ENCODE data around the gene DAP.

The DAP gene

DNA sequence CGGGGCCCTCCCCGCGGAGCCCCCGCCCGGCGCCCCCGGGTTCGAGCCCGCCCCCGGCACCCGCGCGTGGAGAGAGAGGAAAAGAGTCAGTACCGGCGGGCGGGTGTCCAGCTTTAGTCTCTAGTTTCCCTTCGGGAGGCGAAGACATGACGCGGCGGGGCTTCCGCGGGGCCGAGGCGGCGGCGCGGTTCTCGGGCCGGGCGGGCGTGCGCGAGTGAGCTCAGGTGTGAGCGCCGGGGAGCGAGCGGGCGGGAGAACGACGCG lies 181 bp downstream of the DAP start:
- DNase-seq (ENCODE audit: low read depth in 3 of 3) = no peak

DNA sequence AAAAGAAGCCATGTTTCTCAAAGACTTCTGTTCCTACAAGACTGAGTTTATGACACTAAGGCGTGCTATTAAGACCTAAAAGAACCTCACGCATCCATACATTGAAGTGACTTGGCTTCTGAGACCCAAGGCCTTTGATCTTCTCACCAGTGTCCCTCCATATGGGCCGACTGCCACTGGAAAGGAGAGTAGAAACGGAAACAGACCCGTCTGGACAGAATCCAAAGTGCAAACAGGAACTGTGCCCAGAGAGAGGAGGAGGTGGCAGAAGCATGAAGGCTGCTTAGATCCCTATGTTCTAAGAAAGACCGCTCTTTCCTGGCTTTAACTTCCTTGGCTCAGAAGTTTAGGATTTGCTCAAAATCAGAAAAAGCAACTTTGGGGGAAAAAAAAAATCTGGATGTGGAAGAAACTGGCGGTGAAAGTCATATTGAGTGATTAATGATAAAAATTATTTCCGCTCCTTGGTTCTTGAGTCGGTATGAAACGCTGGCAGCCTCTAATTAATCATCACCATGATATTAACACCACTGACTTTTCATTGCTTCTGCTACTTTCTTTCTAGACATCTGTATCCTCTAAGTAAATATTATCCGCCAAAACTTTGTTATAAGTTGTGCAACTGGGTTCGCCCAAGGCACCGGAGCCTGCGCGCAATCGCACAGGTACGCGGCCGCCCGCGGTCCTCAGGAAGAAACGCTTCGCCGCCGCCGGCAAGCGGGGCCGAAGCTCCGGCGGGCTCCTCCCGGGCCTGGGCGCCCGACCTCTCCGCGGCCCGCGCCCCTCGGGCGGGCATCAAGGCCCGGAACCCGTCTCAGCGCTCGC lies 726 bp downstream of the DAP start:
- no peak for DNase-seq (ENCODE audit: low read depth in 3 of 3)

DNA sequence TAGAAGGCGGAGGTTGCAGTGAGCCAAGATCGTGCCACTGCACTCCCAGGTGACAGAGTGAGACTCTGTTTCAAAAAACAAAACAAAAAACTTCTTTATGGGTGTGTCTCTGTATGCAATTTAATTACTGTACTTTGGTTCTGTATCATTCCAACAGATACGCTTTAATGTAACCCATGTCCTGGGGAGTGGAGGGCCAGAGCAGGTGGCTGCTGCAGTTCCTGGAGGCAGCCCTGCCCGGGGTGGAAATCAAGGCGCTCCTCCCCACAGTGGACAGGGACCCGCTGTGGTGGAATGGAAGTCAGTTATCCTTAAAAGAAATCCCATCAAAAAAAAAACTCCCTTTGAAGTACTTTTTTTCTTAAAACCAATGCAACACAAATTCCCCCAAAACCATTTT lies 1.9 kb downstream of the DAP start:
- no peak for DNase-seq (ENCODE audit: low read depth in 3 of 3)

DNA sequence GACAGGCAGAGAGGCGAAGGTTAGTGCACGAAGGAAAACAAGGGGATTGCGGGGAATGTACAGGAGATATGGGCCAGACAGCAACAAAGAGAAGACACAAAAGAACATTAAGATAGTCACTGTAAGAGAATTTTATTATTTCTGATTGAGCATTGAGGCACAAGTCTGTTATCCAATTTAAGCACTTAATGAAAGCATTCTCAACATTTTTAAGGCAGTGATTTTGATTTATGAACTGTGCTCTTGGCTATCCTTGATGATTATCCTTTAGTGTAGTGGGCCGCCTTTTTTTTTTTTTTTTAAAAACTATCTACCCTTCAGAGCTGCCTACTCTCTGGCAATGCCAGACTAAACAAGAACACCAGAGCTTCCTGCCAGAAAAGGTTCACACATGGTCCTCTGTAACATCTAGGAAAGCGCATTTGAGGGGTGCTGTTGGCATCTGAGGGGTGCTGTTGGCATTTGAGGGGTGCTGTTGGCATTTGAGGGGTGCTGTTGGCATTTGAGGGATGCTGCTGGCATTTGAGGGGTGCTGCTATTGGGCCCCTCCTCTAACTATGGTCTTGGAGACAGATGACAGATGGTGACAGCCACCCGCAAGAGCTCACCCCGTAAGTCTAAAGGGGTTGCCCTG lies 3.0 kb downstream of the DAP start:
- DNase-seq (ENCODE audit: low read depth in 3 of 3) = no peak

DNA sequence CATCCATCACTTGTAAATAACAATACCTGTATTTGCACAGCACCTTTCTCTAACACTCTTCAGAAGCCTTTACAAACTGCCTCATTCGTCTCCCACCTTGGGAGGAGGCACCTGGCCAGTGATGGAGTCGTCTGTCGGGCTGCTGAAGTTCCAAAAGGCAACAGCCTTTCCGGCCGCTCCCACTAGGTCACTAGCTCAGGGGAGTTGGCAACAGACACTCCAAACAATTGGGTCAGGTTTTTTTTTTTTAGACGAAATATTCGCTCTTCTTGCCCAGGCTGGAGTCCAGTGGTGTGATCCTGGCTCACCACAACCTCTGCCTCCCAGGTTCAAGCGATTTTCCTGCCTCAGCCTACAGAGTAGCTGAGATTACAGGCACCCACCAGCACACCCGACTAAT lies 4.0 kb downstream of the DAP start:
- no peak for DNase-seq (ENCODE audit: low read depth in 3 of 3)

DNA sequence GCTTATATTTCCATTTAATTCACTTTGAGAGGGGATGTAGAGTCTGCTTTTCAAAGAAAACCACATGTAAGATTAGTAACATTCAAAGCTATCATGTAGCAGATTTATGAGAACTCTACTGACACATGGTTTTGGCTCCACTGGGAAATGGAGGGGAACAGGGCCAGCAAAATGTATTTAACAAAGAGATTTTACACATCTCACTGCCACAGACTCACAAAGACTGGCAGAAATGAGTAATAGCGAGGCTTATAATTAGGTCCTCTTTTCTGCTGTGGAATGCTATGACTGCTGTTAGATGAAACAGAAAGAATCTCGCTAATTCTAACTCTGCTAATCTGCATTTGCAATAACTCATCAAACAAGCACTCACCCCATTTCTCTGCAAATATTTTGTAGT lies 4.5 kb downstream of the DAP start:
- DNase-seq (ENCODE audit: low read depth in 3 of 3) = no peak

DNA sequence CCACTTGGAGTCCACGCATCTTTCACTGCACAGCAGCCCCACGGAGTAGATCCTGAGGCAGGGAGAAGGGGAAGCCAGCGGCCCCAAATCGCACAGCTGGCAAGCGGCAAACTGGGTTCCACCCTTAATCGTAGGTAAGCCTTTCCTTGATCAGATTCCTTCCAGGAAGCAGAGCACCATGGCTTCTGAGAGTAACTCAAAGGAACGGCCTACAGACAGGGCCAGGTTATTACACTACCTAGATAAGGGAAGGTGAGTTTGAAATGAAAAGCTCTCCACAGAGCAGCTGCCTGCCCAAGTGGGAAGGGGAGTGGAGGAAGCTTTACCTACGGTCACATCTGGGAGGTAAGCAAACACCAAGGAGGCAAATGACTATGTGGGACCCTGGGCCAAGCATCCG lies 7.9 kb downstream of the DAP start:
- no peak for DNase-seq (ENCODE audit: low read depth in 3 of 3)

DNA sequence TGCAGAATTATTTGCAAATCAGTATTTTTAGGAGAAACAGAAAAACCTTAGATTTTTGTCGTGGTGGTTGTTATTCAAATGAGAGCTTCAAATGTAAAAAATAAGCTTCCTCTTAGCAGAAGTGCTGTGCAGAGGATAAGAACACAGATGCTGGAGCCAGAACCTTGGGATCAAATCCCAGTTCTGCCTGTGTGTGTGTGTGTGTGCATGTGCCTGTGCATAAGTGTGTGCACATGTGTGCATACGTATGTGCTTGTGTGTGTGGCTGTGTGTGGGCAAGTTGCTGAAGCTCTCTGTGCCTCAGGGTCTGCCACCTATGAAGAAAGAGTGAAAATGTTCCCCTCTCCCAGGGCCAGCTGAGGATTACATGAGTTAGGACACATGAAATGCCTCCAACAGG lies 8.6 kb downstream of the DAP start:
- no peak for DNase-seq (ENCODE audit: low read depth in 3 of 3)

DNA sequence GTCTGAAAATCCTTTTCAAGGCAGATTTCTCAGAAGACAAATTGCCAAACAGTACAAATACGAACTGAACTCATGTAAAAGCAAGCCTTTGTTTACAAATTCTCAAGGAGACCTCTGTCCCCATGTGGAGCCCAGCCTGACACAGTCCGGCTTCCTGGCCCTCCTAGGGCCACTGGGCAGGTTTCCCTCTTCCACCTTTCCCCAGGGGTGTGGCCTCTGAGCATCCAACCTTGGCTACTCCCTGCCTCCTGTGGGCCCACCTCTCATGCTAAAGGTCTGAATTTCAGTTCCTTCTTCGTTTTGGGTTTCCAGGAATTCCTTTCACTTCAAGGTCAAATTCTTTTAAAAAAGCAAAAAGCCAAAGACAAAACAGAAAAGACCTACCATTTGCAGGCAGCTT lies 10.1 kb downstream of the DAP start:
- DNase-seq (ENCODE audit: low read depth in 3 of 3) = no peak

DNA sequence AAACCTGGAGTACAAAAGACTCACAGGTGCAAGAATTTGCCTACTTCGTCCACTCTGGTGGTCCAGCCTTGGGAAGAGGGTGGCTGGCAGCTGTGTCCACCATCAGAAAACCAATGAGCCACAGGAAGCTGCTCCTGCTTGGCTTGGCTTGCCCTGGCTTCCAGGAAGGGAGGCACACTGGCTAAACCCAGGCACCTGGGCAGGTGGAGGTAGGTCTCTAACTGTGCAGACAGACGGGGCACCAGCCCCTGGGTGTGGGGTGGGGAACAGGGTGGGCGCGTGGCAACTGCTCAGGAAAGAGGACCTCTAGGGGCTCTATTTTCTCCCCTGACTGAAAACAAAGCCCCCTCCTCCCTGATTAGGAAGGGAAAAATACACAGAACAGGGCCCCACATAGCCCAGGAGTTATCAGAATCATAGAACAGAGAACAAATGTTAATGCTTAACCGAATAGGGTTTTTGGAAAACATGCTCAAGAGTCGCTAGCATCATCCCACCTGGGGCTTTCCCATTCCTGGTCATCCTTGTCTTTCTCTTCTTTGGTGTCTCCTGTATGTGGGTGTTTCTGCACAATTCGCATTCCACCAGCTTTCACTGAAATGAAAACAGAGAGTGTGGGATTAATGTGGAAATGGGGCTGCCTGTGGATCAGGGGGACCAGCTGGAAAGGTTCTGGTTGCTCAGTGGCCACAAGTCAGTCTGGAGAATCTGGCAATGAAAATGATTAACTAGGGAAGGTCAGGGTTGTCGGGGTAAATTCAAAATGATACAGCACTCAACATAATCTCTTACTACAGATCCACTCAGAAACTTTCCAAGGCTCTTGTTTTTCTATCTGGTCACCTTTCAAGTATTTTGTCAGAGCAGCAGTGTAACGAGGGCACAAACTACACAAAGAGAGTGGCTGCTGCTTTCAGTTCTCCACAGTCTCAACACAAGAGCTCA lies 13.1 kb downstream of the DAP start:
- DNase-seq (ENCODE audit: low read depth in 3 of 3) = no peak

DNA sequence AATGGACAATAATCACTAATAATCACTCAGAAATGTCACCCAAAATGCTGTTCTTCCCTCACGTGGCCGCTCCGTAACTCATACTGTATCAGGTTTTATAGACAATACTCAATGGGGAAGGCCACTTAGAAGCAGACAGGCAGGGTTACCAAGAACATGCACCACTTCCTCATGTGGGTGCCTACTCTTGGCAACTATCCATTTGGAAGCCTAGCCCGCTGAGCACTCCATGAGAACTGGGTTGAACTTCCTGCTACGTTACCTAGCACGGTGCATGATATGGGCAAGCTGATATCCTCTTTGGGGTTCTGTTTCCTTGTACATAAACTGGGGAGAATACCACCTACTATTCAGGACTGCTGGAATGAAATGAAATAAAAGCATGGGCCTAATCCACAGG lies 14.3 kb downstream of the DAP start:
- DNase-seq (ENCODE audit: low read depth in 3 of 3) = no peak

DNA sequence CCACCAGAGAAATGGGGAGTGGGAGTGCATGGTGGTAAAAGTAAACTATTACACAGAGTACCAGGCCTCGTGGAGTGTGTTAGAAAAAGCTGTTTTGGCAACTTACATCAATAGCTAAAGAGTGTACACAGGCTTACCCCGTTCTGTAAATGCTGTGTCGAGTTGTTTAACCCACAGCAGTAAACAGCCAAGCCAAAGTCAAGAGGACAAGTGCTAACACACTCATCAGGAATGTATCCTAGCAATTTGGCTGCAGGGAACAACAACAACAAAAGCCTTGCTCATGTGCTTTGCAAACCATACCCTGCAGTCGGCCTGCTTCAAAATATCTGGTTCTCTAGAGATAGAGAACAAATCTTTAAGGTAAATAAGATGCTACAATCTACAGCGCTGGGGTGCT lies 15.9 kb downstream of the DAP start:
- DNase-seq (ENCODE audit: low read depth in 3 of 3) = no peak

DNA sequence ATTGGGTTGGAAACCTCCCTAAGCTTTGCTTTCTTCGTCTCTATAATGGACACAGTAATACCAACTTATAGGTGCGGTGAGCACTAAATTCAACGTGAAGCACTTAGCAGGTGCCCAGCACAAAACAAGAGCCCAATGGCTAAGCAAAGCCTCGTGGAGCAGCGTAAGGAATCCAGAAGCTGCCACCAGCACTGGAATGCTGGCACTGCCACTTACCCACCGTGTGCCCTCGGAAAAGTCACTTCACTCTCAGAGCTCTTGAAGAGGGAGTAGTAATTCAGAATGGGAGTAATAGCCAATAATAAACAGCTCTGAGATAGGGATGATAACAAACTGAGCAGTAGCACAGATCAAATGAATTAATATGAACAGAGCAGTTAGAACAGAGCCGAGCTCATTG lies 16.4 kb downstream of the DAP start:
- no peak for DNase-seq (ENCODE audit: low read depth in 3 of 3)

DNA sequence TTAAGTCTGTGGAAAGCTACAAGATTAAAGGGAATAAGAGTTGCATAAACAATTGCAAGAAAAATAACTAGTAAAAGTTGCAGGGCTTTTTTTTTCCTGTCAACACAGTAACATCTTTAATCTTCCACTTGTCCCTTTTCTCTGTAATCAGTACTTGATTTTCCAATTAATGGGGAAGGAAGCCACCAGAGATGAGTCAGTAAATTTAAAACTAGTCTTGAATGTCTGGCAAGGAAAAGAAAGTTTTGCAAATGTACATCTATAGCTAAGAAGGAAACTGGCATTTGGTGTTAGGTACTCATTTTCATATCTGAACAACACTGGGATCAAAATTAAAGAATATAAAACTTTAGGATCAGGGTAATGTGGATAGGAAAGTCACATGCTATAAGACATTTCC lies 17.1 kb downstream of the DAP start:
- DNase-seq (ENCODE audit: low read depth in 3 of 3) = no peak

DNA sequence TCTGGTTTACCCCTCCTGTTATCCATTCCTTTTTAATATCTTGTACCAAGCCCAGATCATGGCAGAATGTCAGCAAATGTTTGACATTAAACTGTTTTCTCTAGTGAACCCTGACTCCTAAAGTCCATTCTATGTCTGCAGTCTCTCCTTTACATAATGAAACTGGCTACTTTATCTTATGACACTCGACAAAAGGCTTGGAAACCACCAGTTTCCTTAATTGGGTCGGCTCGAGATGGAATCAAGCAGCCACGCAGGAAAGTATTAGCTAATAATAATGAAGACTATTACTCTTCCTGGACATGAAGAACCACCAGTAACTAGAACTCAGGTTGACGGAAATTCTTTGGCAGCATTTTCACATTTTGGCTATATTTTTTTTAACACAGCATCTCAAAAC lies 17.5 kb downstream of the DAP start:
- no peak for DNase-seq (ENCODE audit: low read depth in 3 of 3)

DNA sequence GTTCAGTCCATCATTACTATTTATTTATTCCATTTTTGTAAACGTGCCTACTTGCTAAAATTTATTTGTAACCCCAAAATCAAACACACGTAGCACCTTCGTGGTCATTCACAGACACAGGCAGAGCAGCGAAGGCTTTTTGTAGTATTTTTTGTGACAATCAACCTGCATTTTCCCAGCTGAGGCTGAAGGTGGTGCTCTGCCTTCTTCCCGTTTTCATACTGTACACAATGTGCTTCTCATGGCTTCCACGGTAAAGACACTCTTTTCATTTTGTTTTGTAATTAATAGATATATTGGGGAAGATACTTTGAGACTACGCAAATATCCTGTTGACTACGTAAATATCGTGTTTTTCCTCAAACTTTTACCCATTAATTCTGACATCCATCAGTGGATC lies 19.4 kb downstream of the DAP start:
- no peak for DNase-seq (ENCODE audit: low read depth in 3 of 3)

DNA sequence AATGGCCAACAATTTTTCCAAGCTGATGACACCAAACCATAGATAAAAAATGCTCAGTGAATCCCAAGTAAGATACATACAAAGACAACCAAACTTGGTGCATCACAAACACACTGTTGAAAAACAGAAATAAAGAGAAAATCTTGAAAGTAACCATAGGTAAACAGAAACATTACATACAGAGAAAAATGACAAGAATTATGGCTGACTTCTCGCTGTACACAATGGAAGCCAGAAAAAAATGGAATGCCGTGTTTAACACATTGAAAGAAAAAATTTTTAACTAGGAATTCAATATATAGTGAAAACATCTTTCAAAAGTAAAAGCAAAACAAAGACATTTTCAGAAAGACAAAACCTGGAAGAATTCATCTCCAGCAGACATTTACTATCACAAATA lies 20.6 kb downstream of the DAP start:
- DNase-seq (ENCODE audit: low read depth in 3 of 3) = no peak

DNA sequence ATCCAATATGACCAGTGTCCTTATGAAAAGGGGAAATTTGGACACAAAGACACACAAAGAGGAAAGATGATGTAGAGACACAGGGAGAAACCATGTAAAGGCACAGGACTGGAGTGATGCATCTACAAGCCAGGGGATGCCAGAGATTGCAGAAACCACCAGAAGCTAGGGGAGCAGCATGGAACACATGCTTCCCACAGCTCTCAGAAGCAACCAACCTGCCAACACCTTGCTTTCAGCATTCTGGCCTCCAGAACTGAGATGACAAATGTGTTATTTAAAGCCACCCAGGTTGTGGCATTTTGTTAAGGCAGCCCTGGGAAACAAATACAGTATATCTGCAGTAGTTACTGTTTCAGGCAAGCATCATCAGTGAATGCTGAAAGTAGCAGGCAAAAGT lies 23.2 kb downstream of the DAP start:
- no peak for DNase-seq (ENCODE audit: low read depth in 3 of 3)

DNA sequence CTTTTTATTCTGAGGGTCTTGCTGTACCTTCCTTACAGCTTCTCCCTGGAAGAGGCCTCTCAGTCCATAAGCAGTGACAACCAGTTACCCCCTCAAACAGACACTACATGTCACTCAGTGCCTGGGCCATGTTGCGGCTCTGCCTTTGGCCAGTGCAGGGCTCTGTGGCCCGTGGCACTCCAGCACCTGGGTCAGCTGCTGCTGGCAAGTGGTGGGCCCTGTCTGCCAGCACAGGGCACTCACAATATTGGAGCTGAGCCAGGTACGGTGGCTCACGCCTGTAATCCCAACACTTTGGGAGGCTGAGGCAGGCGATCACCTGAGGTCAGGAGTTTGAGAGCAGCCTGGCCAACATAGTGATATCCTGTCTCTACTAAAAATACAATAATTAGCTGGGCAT lies 24.2 kb downstream of the DAP start:
- no peak for DNase-seq (ENCODE audit: low read depth in 3 of 3)

DNA sequence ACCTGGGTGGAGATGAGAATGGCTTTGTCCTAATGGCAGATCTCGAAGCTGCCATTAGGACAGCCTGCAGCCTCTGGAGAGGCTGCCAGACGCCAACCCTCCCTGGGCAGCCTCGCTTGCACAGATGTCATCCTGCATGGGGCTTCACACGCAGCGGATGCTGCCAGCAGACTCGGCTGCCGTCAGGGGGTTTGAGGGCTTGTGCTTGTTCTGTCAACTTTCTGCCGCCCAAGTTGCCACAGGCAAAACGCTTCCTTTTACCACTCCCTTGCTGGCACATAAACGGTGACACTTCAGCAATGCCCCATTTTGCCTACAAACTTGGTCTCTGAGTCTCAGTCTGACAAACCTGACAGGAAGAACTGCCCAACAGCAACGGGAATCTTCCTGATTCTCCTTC lies 24.7 kb downstream of the DAP start:
- DNase-seq (ENCODE audit: low read depth in 3 of 3) = no peak

DNA sequence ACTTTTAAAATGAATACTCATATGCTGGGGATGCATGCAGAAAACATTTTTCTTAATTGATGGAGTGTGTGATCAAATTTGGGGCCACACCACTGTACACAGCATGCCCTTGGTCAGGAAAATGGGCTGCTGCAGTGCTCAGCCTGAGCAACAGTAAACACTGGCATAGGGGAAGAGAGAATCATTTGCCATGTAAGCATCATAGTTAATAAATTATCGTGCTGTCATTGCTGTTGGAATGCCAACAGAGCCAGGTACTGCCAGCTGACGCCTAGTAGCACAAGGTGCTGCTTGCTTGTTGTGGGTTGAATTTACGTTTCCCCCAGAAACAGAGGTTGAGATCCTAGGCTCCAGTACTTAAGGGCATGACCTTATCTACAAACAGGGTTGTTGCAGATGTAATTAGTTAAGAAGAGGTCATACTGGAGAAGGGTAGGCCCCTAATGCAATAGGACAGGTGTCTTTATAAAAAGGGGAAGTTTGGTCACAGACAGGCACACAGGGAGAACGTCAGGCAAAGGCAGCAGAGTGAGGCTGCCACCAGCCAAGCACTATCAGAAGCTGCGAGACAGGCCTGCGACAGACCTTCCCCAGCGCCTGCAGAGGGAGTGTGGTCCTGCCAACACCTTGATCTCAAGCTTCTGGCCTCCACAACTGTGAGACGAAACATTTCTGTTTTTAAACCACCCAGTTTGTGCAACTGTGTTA lies 25.3 kb downstream of the DAP start:
- no peak for DNase-seq (ENCODE audit: low read depth in 3 of 3)

DNA sequence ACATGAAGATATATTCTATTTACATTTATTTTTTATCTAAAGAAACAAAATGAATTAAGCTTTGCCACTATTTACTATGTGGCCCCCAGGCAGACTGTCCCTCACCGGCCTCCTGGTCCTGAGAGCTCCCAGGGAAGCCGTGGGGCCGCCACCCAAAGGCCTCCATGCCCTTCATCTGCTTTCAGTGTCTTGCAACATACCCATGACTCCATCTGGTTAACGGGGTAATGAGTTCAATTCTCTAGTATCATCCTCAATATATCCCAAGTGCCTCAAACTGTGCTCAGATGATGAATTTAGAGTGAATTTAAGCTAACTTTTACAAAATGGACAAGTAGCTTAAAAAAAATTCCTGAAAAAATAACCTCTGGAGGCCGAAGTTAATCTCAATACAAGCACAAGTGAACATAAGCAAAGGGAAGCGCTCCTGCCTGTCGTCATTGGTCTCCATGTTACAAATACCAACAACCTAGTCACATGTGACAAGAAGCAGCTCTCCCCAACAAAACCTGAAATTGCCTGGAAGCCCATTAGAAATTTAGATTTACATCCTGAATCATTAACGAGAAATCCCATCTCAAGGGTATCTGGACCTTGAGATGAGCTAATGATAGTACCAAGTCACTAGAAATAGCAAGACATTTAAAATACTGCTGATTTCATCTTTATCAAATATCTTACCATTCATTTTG lies 26.1 kb downstream of the DAP start:
- DNase-seq (ENCODE audit: low read depth in 3 of 3) = no peak

Measured in stimulated activated CD4-positive, alpha-beta T cell treated with anti-CD3 and anti-CD28 coated beads, TNF-alpha, amount 100 ng/mL, for 4 hours (primary cell).